RWPE2 (cell line): ENCODE data around the gene KIAA0319L.
"Not testable (repeated sequence)": the region's sequence is repeated elsewhere in the genome, so short reads cannot be mapped to it uniquely, and the experiment has no call there.

Source experiments
- ATAC-seq: fragments of 200-7000 bp; cut with Tn5 transposase; 3 replicates; pipeline ENCODE4 v1.9.1; 2021; ENCODE audit warnings: low read depth
- DNase-seq: peaks from one replicate; pipeline ENCODE4 v3.0.0-alpha.2; 2020; ENCODE audit warnings: low spot score
- H3K27ac ChIP-seq: fragments of 450-650 bp; 2 replicates; pipeline ENCODE4 v1.5.1; 2017; ENCODE audit warnings: mild to moderate bottlenecking; ENCODE audit not compliant: poor library complexity, severe bottlenecking
- H3K27me3 ChIP-seq: fragments of 250-450 bp; sonication (Bioruptor Pico); 2 replicates; pipeline ENCODE4 v1.5.1; 2021; ENCODE audit warnings: mild to moderate bottlenecking, moderate library complexity; ENCODE audit not compliant: insufficient read depth, poor library complexity, severe bottlenecking
- H3K36me3 ChIP-seq: fragments of 250-450 bp; sonication (Bioruptor Pico); 2 replicates; pipeline ENCODE4 v1.5.1; 2020; ENCODE audit warnings: low read depth, mild to moderate bottlenecking, moderate library complexity
- H3K4me1 ChIP-seq: fragments of 250-450 bp; sonication (Bioruptor Pico); 2 replicates; pipeline ENCODE4 v1.5.1; 2021; ENCODE audit warnings: mild to moderate bottlenecking, moderate library complexity; ENCODE audit not compliant: insufficient read depth, poor library complexity, severe bottlenecking
- H3K4me3 ChIP-seq: fragments of 250-450 bp; sonication (Bioruptor Pico); 2 replicates; pipeline ENCODE4 v1.5.1; 2021; ENCODE audit warnings: mild to moderate bottlenecking, moderate library complexity; ENCODE audit not compliant: severe bottlenecking
- H3K9me3 ChIP-seq: fragments of 250-450 bp; sonication (Bioruptor Pico); 2 replicates; pipeline ENCODE4 v1.5.1; 2021; ENCODE audit warnings: mild to moderate bottlenecking, moderate library complexity; ENCODE audit not compliant: severe bottlenecking
- TF ChIP-seq, protein P1 (sequence below): fragments of 450-650 bp; IDR thresholded peaks from one replicate; pipeline ENCODE4 v1.5.1; 2017; ENCODE audit warnings: mild to moderate bottlenecking, moderate library complexity; ENCODE audit not compliant: poor library complexity, severe bottlenecking

The KIAA0319L gene

DNA sequence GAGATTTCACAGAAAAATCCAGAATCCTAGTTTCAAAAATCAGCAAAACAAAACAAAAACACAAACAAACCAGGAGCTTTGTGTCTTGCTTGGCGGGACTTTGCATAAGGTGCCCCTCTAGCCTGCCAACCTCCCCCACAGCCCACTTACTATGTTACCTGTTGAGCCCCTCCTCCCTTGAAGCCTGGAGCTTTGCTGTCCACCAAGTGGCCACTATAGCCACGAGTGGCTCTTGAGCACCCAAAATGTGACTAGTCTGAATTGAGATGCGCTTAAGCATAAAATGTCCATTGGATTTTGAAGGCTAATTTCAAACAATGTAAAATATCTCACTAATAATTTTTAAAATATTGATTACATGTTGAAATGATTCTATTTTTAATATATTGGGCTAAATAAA is 28.1 kb upstream of the KIAA0319L start:
- H3K4me3 ChIP-seq = no peak overlapping the region
- ATAC-seq = no peak
- no peaks in the 10 kb centered on the region for H3K4me1 ChIP-seq
- no peak overlapping the region for H3K27ac ChIP-seq
- TF ChIP-seq, protein P1, sequence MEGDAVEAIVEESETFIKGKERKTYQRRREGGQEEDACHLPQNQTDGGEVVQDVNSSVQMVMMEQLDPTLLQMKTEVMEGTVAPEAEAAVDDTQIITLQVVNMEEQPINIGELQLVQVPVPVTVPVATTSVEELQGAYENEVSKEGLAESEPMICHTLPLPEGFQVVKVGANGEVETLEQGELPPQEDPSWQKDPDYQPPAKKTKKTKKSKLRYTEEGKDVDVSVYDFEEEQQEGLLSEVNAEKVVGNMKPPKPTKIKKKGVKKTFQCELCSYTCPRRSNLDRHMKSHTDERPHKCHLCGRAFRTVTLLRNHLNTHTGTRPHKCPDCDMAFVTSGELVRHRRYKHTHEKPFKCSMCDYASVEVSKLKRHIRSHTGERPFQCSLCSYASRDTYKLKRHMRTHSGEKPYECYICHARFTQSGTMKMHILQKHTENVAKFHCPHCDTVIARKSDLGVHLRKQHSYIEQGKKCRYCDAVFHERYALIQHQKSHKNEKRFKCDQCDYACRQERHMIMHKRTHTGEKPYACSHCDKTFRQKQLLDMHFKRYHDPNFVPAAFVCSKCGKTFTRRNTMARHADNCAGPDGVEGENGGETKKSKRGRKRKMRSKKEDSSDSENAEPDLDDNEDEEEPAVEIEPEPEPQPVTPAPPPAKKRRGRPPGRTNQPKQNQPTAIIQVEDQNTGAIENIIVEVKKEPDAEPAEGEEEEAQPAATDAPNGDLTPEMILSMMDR = no peak
- H3K9me3 ChIP-seq = no peaks in the 10 kb centered on the region
- H3K36me3 ChIP-seq = no peaks in the 10 kb centered on the region
- no peaks in the 10 kb centered on the region for H3K27me3 ChIP-seq
- DNase-seq = no peak

DNA sequence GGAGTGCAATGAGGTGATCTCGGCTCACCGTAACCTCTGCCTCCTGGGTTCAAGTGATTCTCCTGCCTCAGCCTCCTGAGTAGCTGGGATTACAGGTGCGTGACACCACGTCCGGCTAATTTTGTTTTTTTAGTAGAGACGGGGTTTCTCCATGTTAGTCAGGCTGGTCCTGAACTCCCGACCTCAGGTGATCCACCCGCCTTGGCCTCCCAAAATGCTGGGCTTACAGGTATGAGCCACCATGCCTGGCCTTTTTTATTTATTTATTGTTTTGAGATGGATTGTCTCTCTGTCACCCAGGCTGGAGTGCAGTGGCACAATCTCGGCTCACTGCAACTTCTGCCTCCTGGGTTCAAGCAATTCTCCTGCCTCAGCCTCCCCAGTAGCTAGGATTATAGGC is 24.4 kb upstream of the KIAA0319L start:
- not testable (repeated sequence) for H3K4me3 ChIP-seq, H3K4me1 ChIP-seq, H3K36me3 ChIP-seq, H3K27ac ChIP-seq, H3K27me3 ChIP-seq, ATAC-seq, H3K9me3 ChIP-seq, DNase-seq

DNA sequence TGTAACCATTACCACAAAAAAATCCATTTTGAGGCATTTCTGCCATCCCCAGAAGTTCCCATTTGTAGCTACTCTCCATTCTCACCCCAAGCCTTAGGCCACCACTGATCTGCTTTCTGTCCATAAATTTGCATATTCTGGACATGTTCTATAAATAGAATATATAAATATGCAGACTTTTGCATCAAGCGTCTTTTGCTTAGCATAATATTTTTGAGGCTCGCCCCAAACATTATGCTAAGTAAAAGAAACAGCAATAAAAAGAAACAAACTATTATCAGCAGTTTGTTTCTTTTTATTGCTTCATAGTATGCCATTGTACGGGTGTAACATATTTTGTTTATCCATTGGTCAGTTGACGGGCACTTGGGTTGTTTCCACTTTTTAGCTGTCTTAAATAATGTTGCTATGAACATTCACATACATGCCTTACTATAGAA is 23.8 kb upstream of the KIAA0319L start:
- DNase-seq = no peak
- Histone ChIP-seq H3K27ac (no peak overlapping the region), H3K36me3 (no peaks in the 10 kb centered on the region), H3K9me3 (no peaks in the 10 kb centered on the region), H3K4me3 (no peak overlapping the region), H3K27me3 (no peaks in the 10 kb centered on the region), H3K4me1 (no peaks in the 10 kb centered on the region)
- TF ChIP-seq, protein P1 = no peak
- no peak for ATAC-seq

DNA sequence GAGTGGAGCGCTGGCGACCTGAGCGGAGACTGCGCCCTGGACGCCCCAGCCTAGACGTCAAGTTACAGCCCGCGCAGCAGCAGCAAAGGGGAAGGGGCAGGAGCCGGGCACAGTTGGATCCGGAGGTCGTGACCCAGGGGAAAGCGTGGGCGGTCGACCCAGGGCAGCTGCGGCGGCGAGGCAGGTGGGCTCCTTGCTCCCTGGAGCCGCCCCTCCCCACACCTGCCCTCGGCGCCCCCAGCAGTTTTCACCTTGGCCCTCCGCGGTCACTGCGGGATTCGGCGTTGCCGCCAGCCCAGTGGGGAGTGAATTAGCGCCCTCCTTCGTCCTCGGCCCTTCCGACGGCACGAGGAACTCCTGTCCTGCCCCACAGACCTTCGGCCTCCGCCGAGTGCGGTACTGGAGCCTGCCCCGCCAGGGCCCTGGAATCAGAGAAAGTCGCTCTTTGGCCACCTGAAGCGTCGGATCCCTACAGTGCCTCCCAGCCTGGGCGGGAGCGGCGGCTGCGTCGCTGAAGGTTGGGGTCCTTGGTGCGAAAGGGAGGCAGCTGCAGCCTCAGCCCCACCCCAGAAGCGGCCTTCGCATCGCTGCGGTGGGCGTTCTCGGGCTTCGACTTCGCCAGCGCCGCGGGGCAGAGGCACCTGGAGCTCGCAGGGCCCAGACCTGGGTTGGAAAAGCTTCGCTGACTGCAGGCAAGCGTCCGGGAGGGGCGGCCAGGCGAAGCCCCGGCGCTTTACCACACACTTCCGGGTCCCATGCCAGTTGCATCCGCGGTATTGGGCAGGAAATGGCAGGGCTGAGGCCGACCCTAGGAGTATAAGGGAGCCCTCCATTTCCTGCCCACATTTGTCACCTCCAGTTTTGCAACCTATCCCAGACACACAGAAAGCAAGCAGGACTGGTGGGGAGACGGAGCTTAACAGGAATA is 20.1 kb upstream of the KIAA0319L start:
- Histone ChIP-seq H3K4me3 (no peak overlapping the region), H3K4me1 (no peaks in the 10 kb centered on the region), H3K27me3 (no peaks in the 10 kb centered on the region), H3K36me3 (no peaks in the 10 kb centered on the region), H3K9me3 (no peaks in the 10 kb centered on the region), H3K27ac (no peak overlapping the region)
- TF ChIP-seq, protein P1 = no peak
- DNase-seq = no peak
- ATAC-seq = no peak

DNA sequence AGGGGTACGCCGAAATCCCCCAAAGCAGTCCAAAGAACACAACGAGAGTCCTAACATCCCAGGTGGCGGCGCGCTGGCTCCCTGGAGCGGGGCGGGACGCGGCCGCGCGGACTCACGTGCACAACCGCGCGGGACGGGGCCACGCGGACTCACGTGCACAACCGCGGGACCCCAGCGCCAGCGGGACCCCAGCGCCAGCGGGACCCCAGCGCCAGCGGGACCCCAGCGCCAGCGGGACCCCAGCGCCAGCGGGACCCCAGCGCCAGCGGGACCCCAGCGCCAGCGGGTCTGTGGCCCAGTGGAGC is 19.5 kb upstream of the KIAA0319L start:
- H3K4me3 ChIP-seq, H3K36me3 ChIP-seq, H3K27me3 ChIP-seq, H3K4me1 ChIP-seq, H3K9me3 ChIP-seq, ATAC-seq, H3K27ac ChIP-seq, DNase-seq: not testable (repeated sequence)
